ENCODE data around the gene ABTB1. TPM values are rescaled to one million over a fixed set of nuclear protein-coding genes. Genes with fewer than 3 reads are reported as not detected.

ABTB1 gene
- total RNA-seq, 3 donors from 2014 or later = 19.9 to 48.7 (median 33.7) TPM

GRCh38 chr3:127717357-127718244 lies 44.8 kb downstream of the ABTB1 start:
- DNase-seq = no peak
- no peak for ATAC-seq
- intact Hi-C loops (cut with DNase I, micrococcal nuclease) = no loop called here
- no peak overlapping the region for H3K4me3 ChIP-seq
- H3K4me1 ChIP-seq (ENCODE audit: low read depth) = no peaks in the 10 kb centered on the region
- TF ChIP-seq, protein P1, sequence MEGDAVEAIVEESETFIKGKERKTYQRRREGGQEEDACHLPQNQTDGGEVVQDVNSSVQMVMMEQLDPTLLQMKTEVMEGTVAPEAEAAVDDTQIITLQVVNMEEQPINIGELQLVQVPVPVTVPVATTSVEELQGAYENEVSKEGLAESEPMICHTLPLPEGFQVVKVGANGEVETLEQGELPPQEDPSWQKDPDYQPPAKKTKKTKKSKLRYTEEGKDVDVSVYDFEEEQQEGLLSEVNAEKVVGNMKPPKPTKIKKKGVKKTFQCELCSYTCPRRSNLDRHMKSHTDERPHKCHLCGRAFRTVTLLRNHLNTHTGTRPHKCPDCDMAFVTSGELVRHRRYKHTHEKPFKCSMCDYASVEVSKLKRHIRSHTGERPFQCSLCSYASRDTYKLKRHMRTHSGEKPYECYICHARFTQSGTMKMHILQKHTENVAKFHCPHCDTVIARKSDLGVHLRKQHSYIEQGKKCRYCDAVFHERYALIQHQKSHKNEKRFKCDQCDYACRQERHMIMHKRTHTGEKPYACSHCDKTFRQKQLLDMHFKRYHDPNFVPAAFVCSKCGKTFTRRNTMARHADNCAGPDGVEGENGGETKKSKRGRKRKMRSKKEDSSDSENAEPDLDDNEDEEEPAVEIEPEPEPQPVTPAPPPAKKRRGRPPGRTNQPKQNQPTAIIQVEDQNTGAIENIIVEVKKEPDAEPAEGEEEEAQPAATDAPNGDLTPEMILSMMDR (IDR thresholded peaks at IDR 0.05) = no peak
- no peaks in the 10 kb centered on the region for H3K9me3 ChIP-seq
- no peaks in the 10 kb centered on the region for H3K36me3 ChIP-seq (ENCODE audit: low read depth)

DNA sequence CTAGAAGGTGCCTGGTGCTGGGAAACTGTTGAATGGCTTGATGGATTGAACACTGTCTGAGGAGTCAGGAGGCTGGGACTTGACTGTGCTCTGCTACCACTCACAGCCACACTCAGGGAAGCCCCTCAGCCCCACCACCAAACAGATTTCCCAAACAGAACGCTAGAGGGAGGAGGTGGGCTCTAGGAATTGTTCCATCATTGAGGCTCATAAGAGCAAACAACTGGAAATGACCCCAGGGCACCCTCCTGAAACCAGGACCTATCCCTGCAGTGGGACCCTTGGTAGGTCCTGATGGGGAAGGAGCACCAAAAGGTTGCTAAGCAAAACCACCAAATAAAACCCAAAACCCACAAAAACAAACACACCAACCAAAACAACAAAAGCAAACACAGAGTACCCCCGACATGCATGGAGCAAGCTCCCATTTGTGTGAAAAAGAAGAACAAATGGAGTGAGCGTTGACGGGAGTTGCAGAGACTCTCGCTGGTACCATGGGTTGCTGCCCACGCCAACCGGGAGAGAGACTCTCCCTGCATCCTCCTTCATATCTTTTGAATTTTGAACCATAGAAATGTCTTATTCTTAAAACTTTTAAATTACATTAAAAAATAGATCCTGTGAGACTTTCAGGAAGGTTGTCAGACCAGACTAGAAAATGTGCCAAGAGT lies 45.6 kb downstream of the ABTB1 start:
- Histone ChIP-seq H3K4me1 (ENCODE audit: low read depth) (no peaks in the 10 kb centered on the region), H3K4me3 (no peak overlapping the region), H3K36me3 (ENCODE audit: low read depth) (no peaks in the 10 kb centered on the region), H3K9me3 (no peaks in the 10 kb centered on the region)
- intact Hi-C loops (cut with DNase I, micrococcal nuclease) = no loop called here
- ATAC-seq = no peak
- no peak for DNase-seq
- TF ChIP-seq, protein P1 (IDR thresholded peaks at IDR 0.05) = no peak

DNA sequence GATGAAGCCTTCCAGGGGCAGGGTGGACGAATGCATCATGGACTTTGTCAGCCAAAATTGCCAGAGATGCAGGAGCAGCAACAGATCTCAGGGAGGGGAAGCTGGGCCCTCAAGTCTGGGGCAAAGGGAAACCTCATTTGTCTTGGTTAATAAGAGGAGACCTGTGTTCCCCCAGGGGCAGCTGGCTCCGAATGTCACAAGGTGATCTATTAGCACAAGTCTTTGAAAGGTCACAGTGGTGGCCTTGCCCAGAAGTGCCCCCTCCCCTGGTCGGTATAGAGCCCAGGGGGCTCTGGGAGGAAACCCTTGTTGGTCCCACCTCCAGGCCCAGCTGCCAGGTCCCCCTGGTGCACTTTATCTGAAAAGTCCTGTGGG lies 46.2 kb downstream of the ABTB1 start:
- DNase-seq = no peak
- intact Hi-C loops (cut with DNase I, micrococcal nuclease) = no loop called here
- Histone ChIP-seq H3K36me3 (ENCODE audit: low read depth) (no peaks in the 10 kb centered on the region), H3K9me3 (no peaks in the 10 kb centered on the region), H3K4me1 (ENCODE audit: low read depth) (no peaks in the 10 kb centered on the region), H3K4me3 (no peak overlapping the region)
- TF ChIP-seq, protein P1 (IDR thresholded peaks at IDR 0.05) = no peak
- ATAC-seq = no peak

DNA sequence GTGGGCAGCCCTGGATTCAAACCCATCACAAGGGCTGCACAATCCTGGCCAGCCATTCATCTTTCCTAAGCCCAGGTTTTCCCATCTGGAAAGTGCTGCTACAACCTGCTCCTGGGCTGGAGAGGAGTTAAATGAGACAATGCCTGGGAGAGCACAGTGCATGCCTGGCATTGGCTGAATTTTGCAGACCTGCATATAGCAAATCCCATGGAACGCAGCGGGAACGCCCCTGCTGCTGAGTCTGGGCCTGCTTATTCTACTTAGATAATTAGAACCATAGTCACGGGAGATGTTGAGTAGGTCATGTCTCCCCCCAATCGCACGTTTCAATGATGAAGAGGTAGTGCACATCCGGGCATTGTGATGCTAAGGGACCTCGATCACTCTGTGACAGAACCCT lies 46.6 kb downstream of the ABTB1 start:
- DNase-seq (no peak), ATAC-seq (no peak)
- intact Hi-C loops (cut with DNase I, micrococcal nuclease) = no loop called here
- Histone ChIP-seq H3K9me3 (no peaks in the 10 kb centered on the region), H3K4me1 (ENCODE audit: low read depth) (no peaks in the 10 kb centered on the region), H3K4me3 (no peak overlapping the region), H3K36me3 (ENCODE audit: low read depth) (no peaks in the 10 kb centered on the region)
- TF ChIP-seq, protein P1 (IDR thresholded peaks at IDR 0.05) = no peak

GRCh38 chr3:127720161-127720823 lies 47.5 kb downstream of the ABTB1 start:
- H3K9me3 ChIP-seq = no peaks in the 10 kb centered on the region
- no peak for DNase-seq
- no peaks in the 10 kb centered on the region for H3K36me3 ChIP-seq (ENCODE audit: low read depth)
- intact Hi-C loops (cut with DNase I, micrococcal nuclease) = no loop called here
- H3K4me1 ChIP-seq (ENCODE audit: low read depth) = no peaks in the 10 kb centered on the region
- H3K4me3 ChIP-seq = no peak overlapping the region
- ATAC-seq = no peak
- TF ChIP-seq, protein P1 (IDR thresholded peaks at IDR 0.05) = no peak
